Natural killer cell (primary cell): ENCODE measurements around the gene TMEM131. TPM values are rescaled to one million over a fixed set of nuclear protein-coding genes. Genes with fewer than 3 reads are reported as not detected.

ENCODE experiments used
- ATAC-seq, 3 donors: fragments of 150-1000 bp in 2 of 3; fragments of 200-7000 bp in 1 of 3; cut with Tn5 transposase; 1 replicate in 1 of 3; 2 replicates in 2 of 3; pipeline ENCODE4 v1.10.0; 2021; ENCODE audit warnings: mild to moderate bottlenecking in 2 of 3, moderate library complexity in 2 of 3
- DNase-seq, 2 donors: peaks; one replicate each; pipeline versions ENCODE4 v3.0.0 to v3.0.0-alpha.2; 2013 to 2021; ENCODE audit warnings: mixed read lengths in 1 of 2
- H3K27ac ChIP-seq: one replicate; pipeline ENCODE4 v1.5.1; 2013; ENCODE audit warnings: mild to moderate bottlenecking, low read length
- H3K27me3 ChIP-seq: one replicate; pipeline ENCODE4 v1.6.1; 2013; ENCODE audit warnings: low read length; ENCODE audit not compliant: control insufficient read depth, insufficient read depth
- H3K36me3 ChIP-seq: one replicate; pipeline ENCODE4 v1.6.1; 2013; ENCODE audit warnings: low read length; ENCODE audit not compliant: control insufficient read depth, insufficient read depth
- H3K4me1 ChIP-seq: one replicate; pipeline ENCODE4 v1.6.1; 2013; ENCODE audit warnings: low read length; ENCODE audit not compliant: control insufficient read depth, insufficient read depth
- H3K4me3 ChIP-seq: one replicate; pipeline ENCODE4 v1.5.1; 2013; ENCODE audit warnings: low read length
- H3K9me3 ChIP-seq: one replicate; pipeline ENCODE4 v1.6.1; 2013; ENCODE audit warnings: low read length; ENCODE audit not compliant: control insufficient read depth, insufficient read depth
- H3K27ac Mint-ChIP-seq, 2 donors: one replicate each; pipeline ENCODE4 v1.8.0; 2022; ENCODE audit warnings: mild to moderate bottlenecking in 2 of 2, mixed read lengths in 2 of 2, moderate library complexity in 1 of 2
- H3K27me3 Mint-ChIP-seq, 2 donors: one replicate each; pipeline ENCODE4 v1.8.0; 2022; ENCODE audit warnings: low read depth in 2 of 2, mixed read lengths in 2 of 2
- H3K36me3 Mint-ChIP-seq: one replicate; pipeline ENCODE4 v1.8.0; 2022; ENCODE audit warnings: mixed read lengths
- H3K4me1 Mint-ChIP-seq, 2 donors: one replicate each; pipeline ENCODE4 v1.8.0; 2022; ENCODE audit warnings: mixed read lengths in 2 of 2
- H3K4me3 Mint-ChIP-seq: one replicate; pipeline ENCODE4 v1.8.0; 2022; ENCODE audit warnings: mild to moderate bottlenecking, moderate library complexity, mixed read lengths
- H3K9me3 Mint-ChIP-seq, 2 donors: one replicate each; pipeline ENCODE4 v1.8.0; 2022; ENCODE audit warnings: mixed read lengths in 2 of 2
- CTCF ChIP-seq: fragments of 200-600 bp; IDR thresholded peaks from one replicate; pipeline ENCODE4 v1.8.0; 2022; ENCODE audit warnings: antibody characterized with exemption
- WGBS: methylation state at CpG from one replicate; pipeline ENCODE4 v1.1.7; 2013; ENCODE audit warnings: missing lambda C conversion rate; ENCODE audit not compliant: insufficient coverage; 5-methylcytosine and 5-hydroxymethylcytosine counted together
- intact Hi-C: fragments of 100-400 bp; cut with micrococcal nuclease; formaldehyde crosslinking; loops from one replicate; pipeline ENCODE4 v1.14.2; 2022
- total RNA-seq, 4 donors: library from RNA; stranded (reverse); fragments of 120-200 nt in 1 of 4; gene quantifications; one replicate each; pipeline versions ENCODE4 v1.2.3 to v1.2.4, GENCODE V29; 2013 to 2022

TMEM131 gene
- total RNA-seq, 3 donors from 2014 or later (not counting 1 experiment from before 2014, with no cell fraction given): 44.8 to 72.1 (median 67.1) TPM

GRCh38 chr2:97845818-97846217 is 149.9 kb downstream of the TMEM131 start:
- intact Hi-C loops: no loop called here
- no peaks in the 10 kb centered on the region for H3K36me3 Mint-ChIP-seq
- H3K36me3 ChIP-seq: peaks cover 6% of the 10 kb centered on the region
- no peak for ATAC-seq
- peaks cover 42 to 43% of the 10 kb centered on the region in 2 donors for H3K4me1 Mint-ChIP-seq
- TF ChIP-seq CTCF: no peak
- no peak overlapping the region for H3K27ac Mint-ChIP-seq
- no peaks in the 10 kb centered on the region for H3K4me1 ChIP-seq
- H3K27ac ChIP-seq: no peak overlapping the region
- H3K27me3 Mint-ChIP-seq: no peaks in the 10 kb centered on the region
- H3K4me3 ChIP-seq: no peak overlapping the region
- no peak overlapping the region for H3K4me3 Mint-ChIP-seq
- DNase-seq: no peak
- no peaks in the 10 kb centered on the region for H3K9me3 Mint-ChIP-seq
- WGBS: 56% methylated on average over 6 of the region's 6 CpGs
- no peaks in the 10 kb centered on the region for H3K27me3 ChIP-seq
- no peaks in the 10 kb centered on the region for H3K9me3 ChIP-seq

- no peaks in the 10 kb centered on the region for H3K4me1 ChIP-seq
- peaks cover 38 to 40% of the 10 kb centered on the region in 2 donors for H3K4me1 Mint-ChIP-seq
- H3K27me3 Mint-ChIP-seq: no peaks in the 10 kb centered on the region
- H3K36me3 Mint-ChIP-seq: no peaks in the 10 kb centered on the region
- ATAC-seq: peak in 1 of 3 donors; percentile 52
- H3K27me3 ChIP-seq: no peaks in the 10 kb centered on the region
- no peak overlapping the region for H3K27ac ChIP-seq
- H3K9me3 Mint-ChIP-seq: no peaks in the 10 kb centered on the region
- H3K4me3 Mint-ChIP-seq: no peak overlapping the region
- H3K36me3 ChIP-seq: peaks cover 12% of the 10 kb centered on the region
- 72% methylated on average over 2 of the region's 4 CpGs for WGBS
- no peak overlapping the region for H3K27ac Mint-ChIP-seq
- intact Hi-C loops: no loop called here
- no peak for TF ChIP-seq CTCF
- no peaks in the 10 kb centered on the region for H3K9me3 ChIP-seq
- H3K4me3 ChIP-seq: no peak overlapping the region
- DNase-seq: no peak
Observed at GRCh38 chr2:97845133-97845532, 150.6 kb downstream of the TMEM131 start.

- no peak for DNase-seq
- no peak overlapping the region for H3K4me3 ChIP-seq
- Mint-ChIP-seq H3K27me3 (no peaks in the 10 kb centered on the region), H3K4me1 (peaks cover 32 to 37% of the 10 kb centered on the region in 2 donors), H3K27ac (no peak overlapping the region), H3K9me3 (no peaks in the 10 kb centered on the region), H3K36me3 (no peaks in the 10 kb centered on the region), H3K4me3 (no peak overlapping the region)
- 91% methylated on average over 2 of the region's 2 CpGs for WGBS
- intact Hi-C loops: no loop called here
- H3K27ac ChIP-seq: no peak overlapping the region
- peaks cover 18% of the 10 kb centered on the region for H3K36me3 ChIP-seq
- ATAC-seq: no peak
- TF ChIP-seq CTCF: no peak
- H3K9me3 ChIP-seq: no peaks in the 10 kb centered on the region
- H3K4me1 ChIP-seq: no peaks in the 10 kb centered on the region
- H3K27me3 ChIP-seq: no peaks in the 10 kb centered on the region
Observed at GRCh38 chr2:97844311-97844859, 151.4 kb downstream of the TMEM131 start.

GRCh38 chr2:97840198-97840597 is 155.6 kb downstream of the TMEM131 start:
- Mint-ChIP-seq H3K4me1 (peaks cover 5 to 14% of the 10 kb centered on the region in 2 donors), H3K27me3 (no peaks in the 10 kb centered on the region), H3K27ac (no peak overlapping the region), H3K36me3 (no peaks in the 10 kb centered on the region), H3K4me3 (no peak overlapping the region), H3K9me3 (no peaks in the 10 kb centered on the region)
- H3K27me3 ChIP-seq: no peaks in the 10 kb centered on the region
- DNase-seq (no peak), ATAC-seq (peak in 1 of 3 donors; percentile 86)
- no peaks in the 10 kb centered on the region for H3K9me3 ChIP-seq
- H3K27ac ChIP-seq: no peak overlapping the region
- no peak for TF ChIP-seq CTCF
- 80% methylated on average over 6 of the region's 6 CpGs for WGBS
- intact Hi-C loops: no loop called here
- H3K36me3 ChIP-seq: peaks cover 27% of the 10 kb centered on the region
- H3K4me3 ChIP-seq: no peak overlapping the region
- no peaks in the 10 kb centered on the region for H3K4me1 ChIP-seq
